HepG2 (cell line): ENCODE measurements around the gene GTF2I. TPM values are rescaled to one million over a fixed set of nuclear protein-coding genes. Genes with fewer than 3 reads are reported as not detected.
A peak's percentile ranks its signal among the peaks of the same experiment; 100 is the strongest.

Experiments
- ATAC-seq: fragments of 200-7000 bp; cut with Tn5 transposase; 3 replicates; pipeline ENCODE4 v1.9.1; 2020; ENCODE audit warnings: mild to moderate bottlenecking, moderate library complexity
- BruUV-seq: library from RNA; stranded (reverse); fragments of 400-500 nt; replicated peaks from 2 replicates; lab custom pipeline; 2021; lab: Mats Ljungman, UMichigan
- CTCF ChIA-PET: fragments of 300-600 bp; formaldehyde crosslinking; extraction: SDS; loops from one replicate; lab custom pipeline; 2021; ENCODE audit warnings: low total read pairs, inconsistent platforms, low intra/inter-chr PET ratio; lab: Yijun Ruan, JAX
- POLR2A ChIA-PET: fragments of 350-600 bp; sonication (Branson Sonifier 250); formaldehyde crosslinking; loops from one replicate; lab custom pipeline; 2020; ENCODE audit warnings: antibody characterized with exemption, inconsistent platforms; lab: Yijun Ruan, JAX
- DNase-seq: peaks from one replicate; pipeline ENCODE4 v3.0.0-alpha.2; 2015; ENCODE audit warnings: low spot score
- FAIRE-seq: peaks from 3 replicates; lab custom pipeline; 2011; peaks lifted over from hg19 to GRCh38; lab: Jason Lieb, UNC
- H2AFZ ChIP-seq: one replicate; pipeline ENCODE4 v1.6.1; 2011; ENCODE audit warnings: low read length, inconsistent platforms
- H3K27ac ChIP-seq: fragments of 300-600 bp; 3 replicates; pipeline ENCODE4 v1.8.0; 2011; ENCODE audit warnings: mixed run types, mild to moderate bottlenecking, mixed read lengths, low read length, inconsistent platforms; ENCODE audit not compliant: insufficient read depth; ENCODE audit errors: extremely low read length
- H3K27me3 ChIP-seq, 2 experiments: fragments of 200-600 bp in 1 of 2; 2 replicates in 1 of 2; 3 replicates in 1 of 2; pipeline versions ENCODE4 v1.6.0 to v1.8.0; 2011; ENCODE audit warnings: low read length in 2 of 2, mild to moderate bottlenecking in 2 of 2, moderate library complexity in 2 of 2, inconsistent platforms in 1 of 2; ENCODE audit not compliant: insufficient read depth in 2 of 2, control insufficient read depth in 1 of 2
- H3K36me3 ChIP-seq, 2 experiments: fragments of 200-600 bp in 1 of 2; replicated peaks in 1 of 2; 2 replicates in 1 of 2; 3 replicates in 1 of 2; pipeline versions ENCODE4 v1.5.1 to v1.8.0; 2011; ENCODE audit warnings: low read length in 2 of 2, inconsistent platforms in 1 of 2; ENCODE audit not compliant: insufficient read depth in 2 of 2, control insufficient read depth in 1 of 2
- H3K4me1 ChIP-seq: 2 replicates; pipeline ENCODE4 v1.5.1; 2012; ENCODE audit warnings: low read length, inconsistent platforms; ENCODE audit not compliant: insufficient read depth
- H3K4me2 ChIP-seq: 2 replicates; pipeline ENCODE4 v1.6.0; 2011; ENCODE audit warnings: low read depth, low read length, inconsistent platforms
- H3K4me3 ChIP-seq, 3 experiments: fragments of 200-600 bp in 1 of 3; sonication (generic), shearing (Covaris generic) in 1 of 3; replicated peaks in 1 of 3; 2 replicates each; pipeline ENCODE4 v1.5.1; 2011 to 2016; ENCODE audit warnings: low read length in 3 of 3, inconsistent platforms in 2 of 3, low read depth in 2 of 3, mild to moderate bottlenecking in 2 of 3, control low read depth in 1 of 3, mixed read lengths in 1 of 3; ENCODE audit not compliant: insufficient read depth in 1 of 3
- H3K79me2 ChIP-seq: one replicate; pipeline ENCODE4 v1.6.1; 2011; ENCODE audit warnings: low read length, inconsistent platforms; ENCODE audit not compliant: insufficient read depth
- H3K9ac ChIP-seq: 2 replicates; pipeline ENCODE4 v1.6.0; 2011; ENCODE audit warnings: mild to moderate bottlenecking, low read depth, low read length, inconsistent platforms; ENCODE audit not compliant: insufficient read depth
- H3K9me3 ChIP-seq: 2 replicates; pipeline ENCODE4 v1.5.1; 2012; ENCODE audit warnings: mild to moderate bottlenecking, low read length
- H4K20me1 ChIP-seq: 2 replicates; pipeline ENCODE4 v1.6.0; 2011; ENCODE audit warnings: inconsistent platforms, mild to moderate bottlenecking, low read length, moderate library complexity; ENCODE audit not compliant: insufficient read depth
- ARHGAP35 ChIP-seq: sonication (generic); formaldehyde crosslinking; IDR thresholded peaks from 2 replicates; pipeline ENCODE4 v1.9.0; 2022; ENCODE audit warnings: mild to moderate bottlenecking, inconsistent platforms, moderate library complexity, missing genetic modification reagents, borderline replicate concordance
- GFI1 ChIP-seq: sonication (generic); formaldehyde crosslinking; IDR thresholded peaks from 2 replicates; pipeline ENCODE4 v1.5.0; 2020; ENCODE audit warnings: missing genetic modification reagents, mild to moderate bottlenecking, borderline replicate concordance
- MED1 ChIP-seq: sonication (generic); formaldehyde crosslinking; IDR thresholded peaks from 2 replicates; pipeline ENCODE4 v1.4.0; 2020; ENCODE audit warnings: missing genetic modification reagents
- MEIS2 ChIP-seq: sonication (generic); formaldehyde crosslinking; IDR thresholded peaks from 2 replicates; pipeline ENCODE4 v1.9.0; 2021; ENCODE audit warnings: mild to moderate bottlenecking, missing genetic modification reagents
- MIXL1 ChIP-seq: IDR thresholded peaks from 2 replicates; pipeline ENCODE4 v1.6.1; 2016
- MXI1 ChIP-seq: IDR thresholded peaks from 3 replicates; pipeline ENCODE4 v1.6.1; 2012; ENCODE audit warnings: low read depth, low read length, inconsistent platforms, borderline replicate concordance
- POGZ ChIP-seq: sonication (generic); formaldehyde crosslinking; IDR thresholded peaks from 2 replicates; pipeline ENCODE4 v1.4.0; 2020; ENCODE audit warnings: mild to moderate bottlenecking, missing genetic modification reagents
- SMYD3 ChIP-seq: sonication (generic); formaldehyde crosslinking; IDR thresholded peaks from 2 replicates; pipeline ENCODE4 v1.8.1; 2023; ENCODE audit warnings: mild to moderate bottlenecking, missing genetic modification reagents
- SRSF4 ChIP-seq: fragments of 200-400 bp; formaldehyde crosslinking; IDR thresholded peaks from one replicate; pipeline ENCODE4 v1.6.1; 2018; ENCODE audit warnings: mild to moderate bottlenecking, low read depth, low read length, moderate library complexity; ENCODE audit not compliant: poor library complexity, severe bottlenecking
- ZNF33A ChIP-seq: sonication (generic); formaldehyde crosslinking; IDR thresholded peaks from 2 replicates; pipeline ENCODE4 v1.5.1; 2020; ENCODE audit warnings: missing genetic modification reagents, mild to moderate bottlenecking, moderate library complexity, borderline replicate concordance
- ZNF614 ChIP-seq: IDR thresholded peaks from 2 replicates; pipeline ENCODE4 v1.6.1; 2018; ENCODE audit warnings: missing biosample characterization, missing genetic modification reagents, inconsistent platforms, borderline replicate concordance
- ZNF800 ChIP-seq: sonication (generic); formaldehyde crosslinking; IDR thresholded peaks from 2 replicates; pipeline ENCODE4 v1.4.0; 2020; ENCODE audit warnings: missing genetic modification reagents
- ZNF83 ChIP-seq: sonication (generic); formaldehyde crosslinking; IDR thresholded peaks from 2 replicates; pipeline ENCODE4 v1.4.0; 2020; ENCODE audit warnings: missing genetic modification reagents, mild to moderate bottlenecking, borderline replicate concordance
- ZSCAN20 ChIP-seq: sonication (generic); formaldehyde crosslinking; IDR thresholded peaks from 2 replicates; pipeline ENCODE4 v1.4.0; 2020; ENCODE audit warnings: missing genetic modification reagents, mild to moderate bottlenecking, borderline replicate concordance
- WGBS: methylation state at CpG from one replicate; pipeline ENCODE4 v1.1.6; 2017; ENCODE audit warnings: low lambda C conversion rate; 5-methylcytosine and 5-hydroxymethylcytosine counted together
- in situ Hi-C: cut with HindIII; loops from 2 replicates; pipeline ENCODE4 v1.10.0; 2017; ENCODE audit warnings: low pct_unique_long_range_greater_than_20kb; ENCODE audit not compliant: extremely low pct_ligation_motif_present
- intact Hi-C: fragments of 100-400 bp; cut with micrococcal nuclease; formaldehyde crosslinking; loops from one replicate; pipeline ENCODE4 v1.10.0; 2022; ENCODE audit not compliant: unreplicated experiment
- polyA plus RNA-seq, 8 experiments: library from polyadenylated mRNA; depleted of rRNA in 3 of 8; stranded (reverse) in 7 of 8; unstranded in 1 of 8; fragments of >200 nt; fragmentation: Illumina TruSeq in 4 of 8; extraction: Trizol in 4 of 8; gene quantifications; 2 replicates each; pipeline versions ENCODE4 v1.2.1 to v1.2.3, GENCODE V29; 2011 to 2016; ENCODE audit warnings: low read depth in 4 of 8, missing spikeins in 1 of 8, mixed read lengths in 1 of 8; ENCODE audit not compliant: insufficient read depth in 1 of 8
- total RNA-seq, 5 experiments: library from RNA; depleted of rRNA; stranded (reverse); fragments of >200 nt; fragmentation: Illumina TruSeq; extraction: Trizol; gene quantifications; 2 replicates each; pipeline ENCODE4 v1.2.3, GENCODE V29; 2016; ENCODE audit warnings: low read depth in 1 of 5
- TF ChIP-seq, protein P1 (sequence below): IDR thresholded peaks from 2 replicates; pipeline ENCODE4 v1.6.1; 2016; ENCODE audit warnings: mild to moderate bottlenecking, missing biosample characterization, missing genetic modification reagents
- TF ChIP-seq, protein P2 (sequence below): sonication (generic); formaldehyde crosslinking; IDR thresholded peaks from 2 replicates; pipeline ENCODE4 v1.4.0; 2020; ENCODE audit warnings: mild to moderate bottlenecking, missing genetic modification reagents

Gene GTF2I
- total and polyA plus RNA-seq, 2 of the 13 experiments (the other 11 are each of a cell fraction or from before 2014, with no cell fraction given): 74.6 to 125 TPM

DNA sequence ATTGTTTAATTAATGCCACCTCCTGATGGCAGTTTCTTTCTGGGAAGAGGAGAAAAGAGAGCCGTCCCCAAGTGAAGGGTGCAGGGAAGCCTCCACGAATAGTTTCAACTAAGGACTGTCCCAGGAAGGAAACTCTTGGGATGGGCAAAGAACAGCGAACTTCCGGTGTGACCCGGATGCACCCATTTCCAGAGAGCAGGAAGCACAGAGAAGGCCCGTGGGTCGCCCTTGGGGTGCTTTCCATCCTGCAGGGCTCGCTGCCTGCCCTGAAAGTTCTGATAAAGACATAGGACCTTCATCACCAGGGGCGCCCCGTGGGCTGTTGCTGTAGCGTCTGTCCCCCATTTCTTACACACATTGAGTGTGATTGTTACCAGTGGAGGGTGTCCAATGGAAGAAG is 27.0 kb downstream of the GTF2I start:
- intact Hi-C loops (no loop called here), in situ Hi-C loops (no loop called here)
- no peaks in the 10 kb centered on the region for H3K9me3 ChIP-seq
- BruUV-seq: no TSS peak
- peaks cover 37% of the 10 kb centered on the region for H4K20me1 ChIP-seq
- H3K9ac ChIP-seq: no peak overlapping the region
- TF ChIP-seq SMYD3 (CRISPR knock-in tag) (no peak), MEIS2 (no peak), MIXL1 (no peak), ZNF83 (CRISPR knock-in tag) (no peak), MED1 (no peak), ARHGAP35 (CRISPR knock-in tag) (no peak)
- CTCF ChIA-PET: no interaction called here
- ATAC-seq (peak; percentile 27), FAIRE-seq (no peak), DNase-seq (no peak)
- peaks cover 3 to 35% of the 10 kb centered on the region in 2 experiments for H3K36me3 ChIP-seq
- H2AFZ ChIP-seq: no peak overlapping the region
- POLR2A ChIA-PET: no interaction called here
- no peak overlapping the region for H3K4me3 ChIP-seq
- 81% methylated on average over 6 of the region's 11 CpGs for WGBS
- peaks cover 91% of the 10 kb centered on the region for H3K79me2 ChIP-seq
- H3K4me1 ChIP-seq: no peaks in the 10 kb centered on the region
- H3K4me2 ChIP-seq: no peak overlapping the region
- H3K27me3 ChIP-seq: no peaks in the 10 kb centered on the region
- no peak overlapping the region for H3K27ac ChIP-seq

- intact Hi-C loops (no loop called here), in situ Hi-C loops (no loop called here)
- no peaks in the 10 kb centered on the region for H3K9me3 ChIP-seq
- no peak overlapping the region for H3K4me2 ChIP-seq
- no peak overlapping the region for H2AFZ ChIP-seq
- WGBS: 91% methylated on average over 5 of the region's 5 CpGs
- FAIRE-seq (no peak), DNase-seq (no peak), ATAC-seq (peak; percentile 35; the same call in 1 of the 3 replicates)
- H3K79me2 ChIP-seq: peaks cover 88% of the 10 kb centered on the region
- ChIA-PET POLR2A (no interaction called here), CTCF (no interaction called here)
- H3K4me3 ChIP-seq: no peak overlapping the region
- H3K9ac ChIP-seq: no peak overlapping the region
- H3K4me1 ChIP-seq: no peaks in the 10 kb centered on the region
- peaks cover 34% of the 10 kb centered on the region for H4K20me1 ChIP-seq
- peaks cover 6 to 39% of the 10 kb centered on the region in 2 experiments for H3K36me3 ChIP-seq
- no peaks in the 10 kb centered on the region for H3K27me3 ChIP-seq
- no TSS peak for BruUV-seq
- no peak overlapping the region for H3K27ac ChIP-seq
- TF ChIP-seq ZNF33A (no peak), MXI1 (no peak), ZNF800 (no peak), POGZ (CRISPR knock-in tag) (no peak), ZNF614 (CRISPR knock-in tag) (no peak), GFI1 (CRISPR knock-in tag) (no peak), ZSCAN20 (CRISPR knock-in tag) (no peak), SRSF4 (no peak)
- TF ChIP-seq, protein P1, sequence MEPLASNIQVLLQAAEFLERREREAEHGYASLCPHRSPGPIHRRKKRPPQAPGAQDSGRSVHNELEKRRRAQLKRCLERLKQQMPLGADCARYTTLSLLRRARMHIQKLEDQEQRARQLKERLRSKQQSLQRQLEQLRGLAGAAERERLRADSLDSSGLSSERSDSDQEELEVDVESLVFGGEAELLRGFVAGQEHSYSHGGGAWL: no peak
- TF ChIP-seq, protein P2, sequence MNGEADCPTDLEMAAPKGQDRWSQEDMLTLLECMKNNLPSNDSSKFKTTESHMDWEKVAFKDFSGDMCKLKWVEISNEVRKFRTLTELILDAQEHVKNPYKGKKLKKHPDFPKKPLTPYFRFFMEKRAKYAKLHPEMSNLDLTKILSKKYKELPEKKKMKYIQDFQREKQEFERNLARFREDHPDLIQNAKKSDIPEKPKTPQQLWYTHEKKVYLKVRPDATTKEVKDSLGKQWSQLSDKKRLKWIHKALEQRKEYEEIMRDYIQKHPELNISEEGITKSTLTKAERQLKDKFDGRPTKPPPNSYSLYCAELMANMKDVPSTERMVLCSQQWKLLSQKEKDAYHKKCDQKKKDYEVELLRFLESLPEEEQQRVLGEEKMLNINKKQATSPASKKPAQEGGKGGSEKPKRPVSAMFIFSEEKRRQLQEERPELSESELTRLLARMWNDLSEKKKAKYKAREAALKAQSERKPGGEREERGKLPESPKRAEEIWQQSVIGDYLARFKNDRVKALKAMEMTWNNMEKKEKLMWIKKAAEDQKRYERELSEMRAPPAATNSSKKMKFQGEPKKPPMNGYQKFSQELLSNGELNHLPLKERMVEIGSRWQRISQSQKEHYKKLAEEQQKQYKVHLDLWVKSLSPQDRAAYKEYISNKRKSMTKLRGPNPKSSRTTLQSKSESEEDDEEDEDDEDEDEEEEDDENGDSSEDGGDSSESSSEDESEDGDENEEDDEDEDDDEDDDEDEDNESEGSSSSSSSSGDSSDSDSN (CRISPR knock-in tag): no peak
Measured at GRCh38 chr7:74684921-74685320, 27.4 kb downstream of the GTF2I start.
